Karpas-422 (cell line): ENCODE data around the gene JUND. TPM values are rescaled to one million over a fixed set of nuclear protein-coding genes. Genes with fewer than 3 reads are reported as not detected.

Source experiments
- DNase-seq: peaks from one replicate; pipeline ENCODE4 v3.0.0-alpha.2; 2015
- H2AFZ ChIP-seq: fragments of 200-600 bp; sonication (generic); 2 replicates; pipeline ENCODE4 v1.6.1; 2014; ENCODE audit warnings: antibody characterized with exemption, low read length, mixed read lengths
- H3K27ac ChIP-seq: fragments of 200-600 bp; sonication (generic); 2 replicates; pipeline ENCODE4 v1.5.1; 2014; ENCODE audit warnings: mild to moderate bottlenecking, low read length, moderate library complexity
- H3K27me3 ChIP-seq: fragments of 200-600 bp; sonication (generic); 2 replicates; pipeline ENCODE4 v1.6.1; 2014; ENCODE audit warnings: low read length, mixed read lengths
- H3K36me3 ChIP-seq: fragments of 200-600 bp; sonication (generic); 2 replicates; pipeline ENCODE4 v1.6.1; 2014; ENCODE audit warnings: low read length, mixed read lengths; ENCODE audit not compliant: insufficient read depth
- H3K4me1 ChIP-seq: fragments of 200-600 bp; sonication (generic); 2 replicates; pipeline ENCODE4 v1.6.1; 2014; ENCODE audit warnings: mild to moderate bottlenecking, low read length, mixed read lengths
- H3K4me2 ChIP-seq: fragments of 200-600 bp; sonication (generic); 2 replicates; pipeline ENCODE4 v1.6.1; 2014; ENCODE audit warnings: low read length, low read depth, mild to moderate bottlenecking; ENCODE audit not compliant: poor library complexity, severe bottlenecking
- H3K4me3 ChIP-seq: fragments of 200-600 bp; sonication (generic); 2 replicates; pipeline ENCODE4 v1.5.1; 2014; ENCODE audit warnings: mild to moderate bottlenecking, antibody characterized with exemption, low read length, mixed read lengths
- H3K79me2 ChIP-seq: fragments of 200-600 bp; sonication (generic); 2 replicates; pipeline ENCODE4 v1.6.1; 2014; ENCODE audit warnings: mild to moderate bottlenecking, low read length, mixed read lengths
- H3K9ac ChIP-seq: fragments of 200-600 bp; sonication (generic); 2 replicates; pipeline ENCODE4 v1.6.0; 2014; ENCODE audit warnings: low read length
- H3K9me2 ChIP-seq: fragments of 200-600 bp; sonication (generic), shearing (Covaris generic); replicated peaks from 2 replicates; pipeline ENCODE4 v1.6.0; 2014; ENCODE audit warnings: mild to moderate bottlenecking, low read length, moderate library complexity; ENCODE audit not compliant: insufficient read depth
- H3K9me3 ChIP-seq: fragments of 300-700, 200-600 bp; sonication (generic); 2 replicates; pipeline ENCODE4 v1.6.1; 2014; ENCODE audit warnings: low read length, mixed read lengths
- H4K20me1 ChIP-seq: fragments of 200-600 bp; sonication (generic); 2 replicates; pipeline ENCODE4 v1.6.1; 2014; ENCODE audit warnings: mild to moderate bottlenecking, antibody characterized with exemption, low read length, low read depth; ENCODE audit not compliant: insufficient read depth
- total RNA-seq: library from RNA; depleted of rRNA; stranded (reverse); fragments of >200 nt; shearing (Covaris generic); gene quantifications from 2 replicates; pipeline ENCODE4 v1.2.3, GENCODE V29; 2014; ENCODE audit warnings: low replicate concordance

Gene JUND
- total RNA-seq, 1 experiment from 2014 or later: 69.5 TPM

- H3K27me3 ChIP-seq: no peaks in the 10 kb centered on the region
- no peak for DNase-seq
- H3K9me2 ChIP-seq: no peaks in the 10 kb centered on the region
- H3K4me1 ChIP-seq: peaks cover 31% of the 10 kb centered on the region
- no peak overlapping the region for H3K9ac ChIP-seq
- no peak overlapping the region for H3K4me3 ChIP-seq
- no peaks in the 10 kb centered on the region for H3K36me3 ChIP-seq
- H2AFZ ChIP-seq: no peak overlapping the region
- H3K27ac ChIP-seq: no peak overlapping the region
- H3K9me3 ChIP-seq: no peaks in the 10 kb centered on the region
- H3K79me2 ChIP-seq: no peaks in the 10 kb centered on the region
- no peaks in the 10 kb centered on the region for H4K20me1 ChIP-seq
- H3K4me2 ChIP-seq: no peak overlapping the region
Observed at GRCh38 chr19:18290302-18291018, 9.0 kb upstream of the JUND start.

- H3K4me3 ChIP-seq: no peak overlapping the region
- no peak overlapping the region for H2AFZ ChIP-seq
- H3K27ac ChIP-seq: no peak overlapping the region
- DNase-seq: no peak
- no peak overlapping the region for H3K4me2 ChIP-seq
- H3K79me2 ChIP-seq: no peaks in the 10 kb centered on the region
- no peak overlapping the region for H3K9ac ChIP-seq
- H3K36me3 ChIP-seq: no peaks in the 10 kb centered on the region
- no peaks in the 10 kb centered on the region for H3K9me2 ChIP-seq
- H4K20me1 ChIP-seq: no peaks in the 10 kb centered on the region
- H3K9me3 ChIP-seq: no peaks in the 10 kb centered on the region
- no peaks in the 10 kb centered on the region for H3K27me3 ChIP-seq
- peaks cover 32% of the 10 kb centered on the region for H3K4me1 ChIP-seq
Observed at GRCh38 chr19:18289471-18290301, 8.3 kb upstream of the JUND start.

- Histone ChIP-seq H3K27ac (no peak overlapping the region), H3K4me1 (peaks cover 29% of the 10 kb centered on the region), H3K9ac (no peak overlapping the region), H3K79me2 (no peaks in the 10 kb centered on the region), H3K27me3 (no peaks in the 10 kb centered on the region), H3K4me2 (no peak overlapping the region), H3K4me3 (no peak overlapping the region), H3K9me3 (no peaks in the 10 kb centered on the region), H3K9me2 (no peaks in the 10 kb centered on the region), H2AFZ (no peak overlapping the region), H3K36me3 (no peaks in the 10 kb centered on the region), H4K20me1 (no peaks in the 10 kb centered on the region)
- no peak for DNase-seq
Observed at GRCh38 chr19:18287836-18288772, 6.7 kb upstream of the JUND start.

DNA sequence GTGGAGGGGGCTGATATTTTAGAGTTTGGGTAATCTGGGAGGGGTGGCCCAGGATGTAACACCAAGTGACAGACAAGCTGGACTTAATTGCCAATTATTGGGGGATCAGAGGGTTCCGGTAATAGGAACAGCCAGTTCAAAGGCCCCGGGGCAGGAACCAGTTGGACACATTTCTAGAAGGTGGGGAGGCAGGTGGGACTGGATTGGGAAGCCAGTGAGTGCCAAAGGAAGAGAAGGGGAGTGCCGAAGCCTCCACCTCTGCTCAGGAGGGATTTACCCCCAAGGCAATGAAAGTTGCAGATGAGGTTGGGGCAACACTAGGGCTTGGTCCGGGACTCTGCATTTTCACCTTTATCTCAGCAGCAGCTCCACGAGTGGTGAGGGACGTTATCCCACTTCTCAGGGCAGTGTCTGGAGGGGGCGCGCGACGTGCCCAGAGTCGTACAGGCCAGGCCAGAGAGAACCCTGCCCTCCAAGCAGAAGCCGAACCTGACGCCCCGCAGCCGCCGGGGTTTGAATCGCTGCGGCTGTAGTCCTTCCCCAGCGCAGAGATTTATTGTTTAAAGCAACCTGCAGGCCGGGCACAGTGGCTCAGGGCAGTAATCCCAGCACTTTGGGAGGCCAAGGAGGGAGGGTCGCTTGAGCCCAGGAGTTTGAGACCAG, 5.7 kb upstream of the JUND start:
- H3K4me1 ChIP-seq: peaks cover 27% of the 10 kb centered on the region
- no peaks in the 10 kb centered on the region for H3K79me2 ChIP-seq
- H3K27ac ChIP-seq: no peak overlapping the region
- no peak overlapping the region for H3K4me3 ChIP-seq
- H3K9me3 ChIP-seq: no peaks in the 10 kb centered on the region
- H3K27me3 ChIP-seq: no peaks in the 10 kb centered on the region
- H3K9ac ChIP-seq: no peak overlapping the region
- H2AFZ ChIP-seq: no peak overlapping the region
- H3K36me3 ChIP-seq: no peaks in the 10 kb centered on the region
- H3K4me2 ChIP-seq: no peak overlapping the region
- no peak for DNase-seq
- no peaks in the 10 kb centered on the region for H4K20me1 ChIP-seq
- H3K9me2 ChIP-seq: no peaks in the 10 kb centered on the region

DNA sequence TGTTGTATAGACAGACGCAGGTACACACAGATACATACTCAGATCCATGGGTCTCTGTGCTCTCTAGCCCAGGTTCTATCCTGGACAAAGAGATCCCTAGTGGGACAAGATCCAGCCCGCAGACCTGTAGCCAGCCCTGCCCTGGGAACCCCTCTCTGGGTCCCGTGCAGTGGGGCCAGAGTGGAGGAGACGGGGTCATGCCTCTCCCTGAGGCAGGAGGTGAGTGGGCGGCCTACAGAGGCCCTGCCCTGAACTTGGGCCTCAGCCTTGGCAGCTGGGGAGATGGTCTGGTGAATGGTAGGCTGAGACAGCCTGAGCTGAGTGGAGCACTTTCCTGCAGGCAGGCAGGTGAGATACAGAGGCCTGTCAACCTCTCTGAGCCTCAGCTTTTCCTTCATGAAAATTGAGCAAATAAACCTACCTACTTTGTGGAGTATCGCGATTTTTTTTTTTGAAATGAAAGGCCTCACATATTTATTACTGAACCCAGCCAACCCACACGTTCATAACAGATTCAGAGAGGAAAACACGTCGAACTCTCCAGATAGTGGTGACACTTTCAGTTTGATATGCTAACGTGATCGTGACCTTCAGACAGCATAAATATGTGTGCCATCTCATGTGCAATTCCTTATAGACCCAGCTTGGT, 3.4 kb upstream of the JUND start:
- H3K27me3 ChIP-seq: no peaks in the 10 kb centered on the region
- H3K36me3 ChIP-seq: no peaks in the 10 kb centered on the region
- no peak overlapping the region for H2AFZ ChIP-seq
- peak overlapping the region; percentile 30; the same call in 1 of the 2 replicates for H3K9ac ChIP-seq
- H3K9me3 ChIP-seq: no peaks in the 10 kb centered on the region
- H3K4me1 ChIP-seq: peaks cover 21% of the 10 kb centered on the region
- no peak overlapping the region for H3K4me2 ChIP-seq
- H3K9me2 ChIP-seq: no peaks in the 10 kb centered on the region
- H3K27ac ChIP-seq: no peak overlapping the region
- H3K4me3 ChIP-seq: no peak overlapping the region
- no peaks in the 10 kb centered on the region for H4K20me1 ChIP-seq
- DNase-seq: no peak
- H3K79me2 ChIP-seq: no peaks in the 10 kb centered on the region

- Histone ChIP-seq H3K36me3 (0 out of 2 replicates have a peak, but pooled peaks cover 3% of the 10 kb centered on the region), H3K79me2 (peaks cover 7% of the 10 kb centered on the region; the same call in 1 of the 2 replicates), H3K27ac (no peak overlapping the region), H3K27me3 (no peaks in the 10 kb centered on the region), H3K9me3 (no peaks in the 10 kb centered on the region), H2AFZ (no peak overlapping the region), H3K9ac (no peak overlapping the region), H3K4me2 (no peak overlapping the region), H3K4me3 (no peak overlapping the region), H4K20me1 (peaks cover 10% of the 10 kb centered on the region), H3K9me2 (no peaks in the 10 kb centered on the region), H3K4me1 (peaks cover 30% of the 10 kb centered on the region)
- no peak for DNase-seq
Observed at GRCh38 chr19:18283338-18283737, 1.9 kb upstream of the JUND start.

GRCh38 chr19:18282788-18283141, 1.3 kb upstream of the JUND start:
- Histone ChIP-seq H3K79me2 (peaks cover 7% of the 10 kb centered on the region; the same call in 1 of the 2 replicates), H3K9me3 (no peaks in the 10 kb centered on the region), H3K4me2 (peak overlapping the region; percentile 71), H3K4me3 (peak overlapping the region; percentile 72; the same call in 1 of the 2 replicates), H2AFZ (no peak overlapping the region), H4K20me1 (peaks cover 15% of the 10 kb centered on the region), H3K27ac (no peak overlapping the region), H3K9ac (peak overlapping the region; percentile 97), H3K36me3 (0 out of 2 replicates have a peak, but pooled peaks cover 3% of the 10 kb centered on the region), H3K4me1 (peaks cover 30% of the 10 kb centered on the region), H3K27me3 (no peaks in the 10 kb centered on the region), H3K9me2 (no peaks in the 10 kb centered on the region)
- DNase-seq: no peak
